GM23338 (cell line): Measurements from ENCODE around the gene SLC5A6. TPM values are rescaled to one million over a fixed set of nuclear protein-coding genes. Genes with fewer than 3 reads are reported as not detected.

Experiments used
- ATAC-seq: fragments of 200-7000 bp; cut with Tn5 transposase; 3 replicates; pipeline ENCODE4 v1.9.1; 2020
- DNase-seq: peaks from one replicate; pipeline ENCODE4 v3.0.0-alpha.2; 2015; ENCODE audit warnings: low spot score
- H2AFZ ChIP-seq: fragments of 200-600 bp; sonication (generic); 2 replicates; pipeline ENCODE4 v1.8.0; 2016; ENCODE audit warnings: antibody characterized with exemption, mild to moderate bottlenecking, moderate library complexity
- H3F3A ChIP-seq: fragments of 200-600 bp; sonication (generic); replicated peaks from 2 replicates; pipeline ENCODE4 v1.8.0; 2017; ENCODE audit warnings: antibody characterized with exemption, mixed run types, low read depth
- H3K27ac ChIP-seq: fragments of 200-600 bp; sonication (generic); 2 replicates; pipeline ENCODE4 v1.6.1; 2016; ENCODE audit warnings: low read depth
- H3K27me3 ChIP-seq: fragments of 200-600 bp; sonication (generic); 2 replicates; pipeline ENCODE4 v1.8.0; 2016; ENCODE audit warnings: mild to moderate bottlenecking, mixed run types, moderate library complexity; ENCODE audit not compliant: insufficient read depth
- H3K36me3 ChIP-seq: fragments of 200-600 bp; sonication (generic); 2 replicates; pipeline ENCODE4 v1.8.0; 2016; ENCODE audit warnings: mild to moderate bottlenecking; ENCODE audit not compliant: insufficient read depth
- H3K4me1 ChIP-seq: fragments of 200-600 bp; sonication (generic); 2 replicates; pipeline ENCODE4 v1.8.0; 2016; ENCODE audit warnings: mild to moderate bottlenecking, moderate library complexity; ENCODE audit not compliant: insufficient read depth
- H3K4me2 ChIP-seq: fragments of 200-600 bp; sonication (generic); 2 replicates; pipeline ENCODE4 v1.7.1; 2017; ENCODE audit warnings: mixed run types
- H3K4me3 ChIP-seq: fragments of 200-600 bp; sonication (generic); 2 replicates; pipeline ENCODE4 v1.6.1; 2016; ENCODE audit warnings: mixed run types
- H3K79me2 ChIP-seq: fragments of 200-600 bp; sonication (generic); replicated peaks from 2 replicates; pipeline ENCODE4 v1.8.0; 2017; ENCODE audit warnings: mild to moderate bottlenecking; ENCODE audit not compliant: insufficient read depth
- H3K9me2 ChIP-seq: fragments of 200-600 bp; sonication (generic); 2 replicates; pipeline ENCODE4 v1.8.0; 2017; ENCODE audit not compliant: insufficient read depth
- H4K20me1 ChIP-seq: fragments of 200-600 bp; sonication (generic); replicated peaks from 2 replicates; pipeline ENCODE4 v1.8.0; 2017; ENCODE audit warnings: mild to moderate bottlenecking; ENCODE audit not compliant: insufficient read depth
- H3K27ac Mint-ChIP-seq: 2 replicates; pipeline ENCODE4 v1.8.0; 2020; ENCODE audit warnings: inconsistent platforms, mild to moderate bottlenecking, moderate library complexity, mixed read lengths
- H3K27me3 Mint-ChIP-seq: 3 replicates; pipeline ENCODE4 v1.8.0; 2022; ENCODE audit warnings: low read depth, mild to moderate bottlenecking, moderate library complexity, mixed read lengths, inconsistent platforms; ENCODE audit not compliant: insufficient read depth, poor library complexity
- H3K36me3 Mint-ChIP-seq: 3 replicates; pipeline ENCODE4 v1.8.0; 2021; ENCODE audit warnings: low read depth, mild to moderate bottlenecking, inconsistent platforms, moderate library complexity, mixed read lengths
- H3K4me1 Mint-ChIP-seq: 3 replicates; pipeline ENCODE4 v1.8.0; 2020; ENCODE audit warnings: mild to moderate bottlenecking, inconsistent platforms, mixed read lengths
- H3K4me3 Mint-ChIP-seq: 3 replicates; pipeline ENCODE4 v1.8.0; 2021; ENCODE audit warnings: moderate library complexity, mild to moderate bottlenecking, inconsistent platforms, mixed read lengths
- H3K9me3 Mint-ChIP-seq: 3 replicates; pipeline ENCODE4 v1.8.0; 2020; ENCODE audit warnings: moderate library complexity, mild to moderate bottlenecking, inconsistent platforms, mixed read lengths
- EZH2 ChIP-seq: fragments of 200-600 bp; sonication (generic); IDR thresholded peaks from one replicate; pipeline ENCODE4 v1.8.0; 2017; ENCODE audit warnings: antibody characterized with exemption, mild to moderate bottlenecking, low read depth; ENCODE audit not compliant: unreplicated experiment
- JUNB ChIP-seq: IDR thresholded peaks from one replicate; pipeline ENCODE4 v1.6.1; 2016; ENCODE audit warnings: antibody characterized with exemption; ENCODE audit not compliant: unreplicated experiment
- NANOG ChIP-seq: IDR thresholded peaks from 2 replicates; pipeline ENCODE4 v1.6.1; 2016; ENCODE audit warnings: antibody characterized with exemption, borderline replicate concordance
- POLR2AphosphoS5 ChIP-seq: IDR thresholded peaks from 2 replicates; pipeline ENCODE4 v1.6.1; 2016; ENCODE audit warnings: antibody characterized with exemption, low read depth
- STAT1 ChIP-seq: IDR thresholded peaks from one replicate; pipeline ENCODE4 v1.6.1; 2016; ENCODE audit warnings: antibody characterized with exemption; ENCODE audit not compliant: unreplicated experiment
- ZNF114 ChIP-seq: fragments of 250-450 bp; sonication (Bioruptor Pico); IDR thresholded peaks from 2 replicates; pipeline ENCODE4 v1.5.0; 2020; ENCODE audit warnings: mild to moderate bottlenecking, moderate library complexity
- ZNF331 ChIP-seq: fragments of 250-450 bp; sonication (Bioruptor Pico); IDR thresholded peaks from 2 replicates; pipeline ENCODE4 v1.5.0; 2020; ENCODE audit warnings: low read depth, mild to moderate bottlenecking, moderate library complexity
- ZNF462 ChIP-seq: fragments of 250-450 bp; sonication (Bioruptor Pico); IDR thresholded peaks from 2 replicates; pipeline ENCODE4 v1.5.0; 2020; ENCODE audit warnings: mild to moderate bottlenecking, moderate library complexity
- polyA plus RNA-seq: library from polyadenylated mRNA; unstranded; fragments of >200 nt; fragmentation: Nextera tagmentation; extraction: Ambion mirVana; gene quantifications from 2 replicates; pipeline ENCODE4 v1.2.1, GENCODE V29; 2016
- total RNA-seq: library from RNA; depleted of rRNA; stranded (reverse); fragments of >200 nt; shearing (Covaris generic); gene quantifications from 2 replicates; pipeline ENCODE4 v1.2.3, GENCODE V29; 2014

SLC5A6 gene
- total and polyA plus RNA-seq, 2 experiments from 2014 or later: 44.3 to 153 TPM

- TF ChIP-seq STAT1 (no peak), ZNF462 (no peak), NANOG (no peak)
These were observed 25.3 kb downstream of the SLC5A6 start (continued) for GRCh38 chr2:27186613-27187345.

- Histone ChIP-seq H3F3A (no peaks in the 10 kb centered on the region), H2AFZ (peak overlapping the region; percentile 80; the same call in 1 of the 2 replicates), H3K36me3 (no peaks in the 10 kb centered on the region), H3K4me1 (no peaks in the 10 kb centered on the region), H3K27me3 (no peaks in the 10 kb centered on the region), H3K79me2 (no peaks in the 10 kb centered on the region), H3K9me2 (no peaks in the 10 kb centered on the region), H3K27ac (no peak overlapping the region), H3K4me3 (no peak overlapping the region), H3K4me2 (no peak overlapping the region), H4K20me1 (no peaks in the 10 kb centered on the region)
- no peak overlapping the region for H3K4me3 Mint-ChIP-seq
- DNase-seq (no peak), ATAC-seq (no peak)
- H3K27ac Mint-ChIP-seq: no peak overlapping the region
- H3K36me3 Mint-ChIP-seq: no peaks in the 10 kb centered on the region
- peaks cover 2% of the 10 kb centered on the region for H3K27me3 Mint-ChIP-seq
- no peaks in the 10 kb centered on the region for H3K4me1 Mint-ChIP-seq
- H3K9me3 Mint-ChIP-seq: no peaks in the 10 kb centered on the region
- no peak for TF ChIP-seq POLR2AphosphoS5
- TF ChIP-seq NANOG: no peak
- no peak for TF ChIP-seq ZNF114 (CRISPR knock-in tag)
- TF ChIP-seq STAT1: no peak
- no peak for TF ChIP-seq ZNF462
- TF ChIP-seq JUNB: no peak
- TF ChIP-seq ZNF331 (CRISPR knock-in tag): no peak
- TF ChIP-seq EZH2: no peak
These were observed 26.6 kb downstream of the SLC5A6 start for GRCh38 chr2:27185331-27186026.
